ENCODE measurements around the gene VSIG10. TPM values are rescaled to one million over a fixed set of nuclear protein-coding genes. Genes with fewer than 3 reads are reported as not detected.

Gene VSIG10
- total and polyA plus RNA-seq, 12 donors = 5.3 to 23.6 (median 10.3) TPM

DNA sequence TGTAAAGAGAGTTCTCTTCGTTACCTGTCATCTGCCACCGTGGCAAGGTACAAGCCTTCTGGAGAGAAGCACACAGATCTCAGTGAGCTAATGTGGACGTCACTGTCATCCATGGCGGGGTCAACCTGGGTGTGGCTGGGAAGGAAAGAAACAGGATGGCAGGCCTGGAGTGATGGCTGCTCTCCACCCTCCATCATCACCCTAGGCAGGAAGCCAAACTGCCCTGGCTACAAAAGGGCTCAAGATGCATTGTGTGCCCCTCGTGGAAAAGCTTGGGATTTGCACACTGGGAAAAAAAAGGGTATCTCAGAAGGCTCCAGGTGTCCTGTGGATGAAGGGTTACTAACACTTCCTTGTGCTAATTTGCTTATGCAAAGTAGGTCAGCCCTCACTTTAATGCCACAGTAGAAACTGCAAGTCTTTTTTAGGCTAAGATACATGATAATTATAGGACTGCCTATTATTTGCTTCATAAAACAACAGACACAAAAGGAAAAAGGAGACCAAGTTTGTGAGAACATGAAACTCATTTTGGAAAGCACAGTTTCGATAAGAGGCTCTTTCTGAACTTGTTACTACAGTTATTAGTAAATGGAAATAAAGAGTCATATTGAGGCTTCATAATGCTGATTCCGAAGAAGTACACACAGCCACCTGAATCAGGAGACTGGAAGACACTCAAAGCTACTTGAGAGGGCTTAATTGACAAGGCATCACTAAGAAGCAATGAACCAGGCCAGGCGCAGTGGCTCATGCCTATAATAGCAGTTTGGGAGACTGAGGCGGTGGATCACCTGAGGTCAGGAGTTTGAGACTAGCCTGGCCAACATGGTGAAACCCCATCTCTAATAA, 68.4 kb downstream of the VSIG10 start:
- H3K4me3 ChIP-seq = no peak overlapping the region
- H3K36me3 ChIP-seq = peaks cover 0 to 100% (median 94%) of the 10 kb centered on the region in 9 donors
- H3K4me1 ChIP-seq = peaks cover 0 to 14% (median 0%) of the 10 kb centered on the region in 9 donors
- DNase-seq (no peak), ATAC-seq (peak in 7 of 8 donors; percentile 12 to 54 (median 43))
- WGBS, 2 donors = 76 to 81% methylated on average over 9 of the region's 9 CpGs
- intact Hi-C loops (cut with DNase I) = loop anchor here in 2 of 10 donors (10.0 kb wide), 1 partner anchor 161 kb away; no protein-coding TSS in a partner anchor
- no peaks in the 10 kb centered on the region for H3K27me3 ChIP-seq
- TF ChIP-seq, protein P1, sequence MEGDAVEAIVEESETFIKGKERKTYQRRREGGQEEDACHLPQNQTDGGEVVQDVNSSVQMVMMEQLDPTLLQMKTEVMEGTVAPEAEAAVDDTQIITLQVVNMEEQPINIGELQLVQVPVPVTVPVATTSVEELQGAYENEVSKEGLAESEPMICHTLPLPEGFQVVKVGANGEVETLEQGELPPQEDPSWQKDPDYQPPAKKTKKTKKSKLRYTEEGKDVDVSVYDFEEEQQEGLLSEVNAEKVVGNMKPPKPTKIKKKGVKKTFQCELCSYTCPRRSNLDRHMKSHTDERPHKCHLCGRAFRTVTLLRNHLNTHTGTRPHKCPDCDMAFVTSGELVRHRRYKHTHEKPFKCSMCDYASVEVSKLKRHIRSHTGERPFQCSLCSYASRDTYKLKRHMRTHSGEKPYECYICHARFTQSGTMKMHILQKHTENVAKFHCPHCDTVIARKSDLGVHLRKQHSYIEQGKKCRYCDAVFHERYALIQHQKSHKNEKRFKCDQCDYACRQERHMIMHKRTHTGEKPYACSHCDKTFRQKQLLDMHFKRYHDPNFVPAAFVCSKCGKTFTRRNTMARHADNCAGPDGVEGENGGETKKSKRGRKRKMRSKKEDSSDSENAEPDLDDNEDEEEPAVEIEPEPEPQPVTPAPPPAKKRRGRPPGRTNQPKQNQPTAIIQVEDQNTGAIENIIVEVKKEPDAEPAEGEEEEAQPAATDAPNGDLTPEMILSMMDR (IDR thresholded peaks at IDR 0.05) = peak in 1 of 9 donors; percentile 3
- H3K27ac ChIP-seq = no peak overlapping the region
- no peaks in the 10 kb centered on the region for H3K9me3 ChIP-seq

DNA sequence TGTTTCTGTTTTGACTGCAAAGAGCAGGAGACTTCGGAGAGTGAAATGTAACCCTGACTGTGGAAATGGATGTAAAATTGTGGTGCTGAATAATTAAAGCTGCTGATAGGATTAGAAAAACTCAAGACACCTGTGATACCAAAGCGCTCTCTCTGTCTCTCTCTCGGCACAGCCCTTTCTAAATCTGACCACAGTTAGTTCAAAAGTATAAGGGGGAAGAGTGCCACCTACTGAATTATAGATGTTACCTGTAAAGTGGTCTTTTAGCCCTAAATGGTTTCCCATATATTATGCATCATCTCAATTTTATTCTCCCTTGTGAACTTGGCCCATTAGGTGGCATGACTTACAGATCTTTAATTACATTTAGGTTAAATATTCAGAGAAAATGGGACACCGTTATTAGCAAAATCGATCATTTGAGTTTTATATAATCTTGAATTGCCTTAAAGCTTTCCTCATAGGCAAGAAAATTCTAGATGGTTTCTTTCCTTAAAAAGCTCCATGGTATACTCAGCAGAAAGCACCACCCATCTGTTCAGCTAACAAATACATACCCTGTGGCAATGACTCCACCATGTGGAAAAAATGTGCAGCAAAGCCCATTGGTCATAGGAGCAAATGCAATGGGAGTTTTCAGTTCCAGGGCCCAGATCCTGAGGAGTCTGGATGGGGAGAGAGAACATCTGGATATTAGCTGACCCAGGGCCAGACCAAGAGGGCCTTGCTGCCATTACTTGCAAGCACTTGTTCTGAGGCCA, 69.2 kb downstream of the VSIG10 start:
- TF ChIP-seq, protein P1 (IDR thresholded peaks at IDR 0.05) = peak in 6 of 9 donors; percentile 26 to 49 (median 37)
- WGBS, 2 donors = 93 to 97% methylated on average over 5 of the region's 5 CpGs
- Histone ChIP-seq H3K9me3 (no peaks in the 10 kb centered on the region), H3K36me3 (peaks cover 0 to 100% (median 93%) of the 10 kb centered on the region in 9 donors), H3K4me3 (no peak overlapping the region), H3K27ac (no peak overlapping the region), H3K4me1 (peaks cover 0 to 14% (median 0%) of the 10 kb centered on the region in 9 donors), H3K27me3 (no peaks in the 10 kb centered on the region)
- intact Hi-C loops (cut with DNase I) = loop anchor here in 4 of 10 donors (5.0 to 10.0 kb wide), 2 partner anchors 157 to 160 kb away; no protein-coding TSS in a partner anchor
- ATAC-seq (peak in 7 of 8 donors; percentile 34 to 76 (median 58)), DNase-seq (no peak)

DNA sequence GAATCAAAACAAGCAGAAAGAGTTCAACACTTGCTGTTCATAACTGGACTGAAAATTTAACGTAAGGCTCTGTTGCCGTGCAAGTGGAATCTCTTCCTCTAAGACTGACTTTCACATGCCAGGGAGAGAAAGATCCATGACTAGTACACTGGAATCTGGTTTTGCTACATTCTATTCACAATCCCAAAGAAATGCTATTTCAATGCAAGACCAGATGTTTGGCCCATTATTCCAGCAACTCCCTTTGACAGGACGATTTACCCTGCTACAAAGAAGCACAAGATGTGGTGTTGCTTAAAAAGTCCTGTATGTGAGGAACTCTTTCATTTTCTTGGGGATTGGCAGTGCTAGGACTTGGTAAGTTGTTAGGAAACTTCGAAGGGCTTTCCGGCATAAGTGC, 69.9 kb downstream of the VSIG10 start:
- intact Hi-C loops (cut with DNase I) = loop anchor here in 4 of 10 donors (5.0 to 10.0 kb wide), 2 partner anchors 157 to 159 kb away; no protein-coding TSS in a partner anchor
- no peak overlapping the region for H3K4me3 ChIP-seq
- H3K9me3 ChIP-seq = no peaks in the 10 kb centered on the region
- no peak overlapping the region for H3K27ac ChIP-seq
- DNase-seq = no peak
- no peak for ATAC-seq
- peaks cover 0 to 100% (median 86%) of the 10 kb centered on the region in 9 donors for H3K36me3 ChIP-seq
- WGBS, 2 donors = 92 to 94% methylated on average over 5 of the region's 5 CpGs
- TF ChIP-seq, protein P1 (IDR thresholded peaks at IDR 0.05) = no peak
- no peaks in the 10 kb centered on the region for H3K27me3 ChIP-seq
- H3K4me1 ChIP-seq = peaks cover 0 to 14% (median 0%) of the 10 kb centered on the region in 9 donors

DNA sequence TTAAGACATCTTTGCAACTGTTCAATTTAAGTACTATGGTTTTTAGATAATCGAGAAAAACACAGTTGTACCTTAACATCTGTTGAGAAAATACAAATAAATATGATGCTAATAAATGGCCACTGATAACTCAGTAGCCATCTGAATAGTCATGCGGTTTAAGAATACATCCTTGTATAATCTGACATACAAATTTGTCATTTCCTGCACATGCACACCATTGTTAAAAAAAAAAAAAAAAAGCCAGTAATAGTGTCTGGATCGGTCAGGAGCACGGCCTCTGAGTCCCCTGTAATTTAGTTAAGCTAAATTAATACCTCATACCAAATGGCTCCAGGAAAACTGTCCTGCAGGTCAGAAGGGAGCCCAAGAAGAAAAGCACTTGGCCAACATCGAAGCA, 70.5 kb downstream of the VSIG10 start:
- Histone ChIP-seq H3K4me3 (no peak overlapping the region), H3K36me3 (peaks cover 0 to 100% (median 81%) of the 10 kb centered on the region in 9 donors), H3K4me1 (peaks cover 0 to 14% (median 0%) of the 10 kb centered on the region in 9 donors), H3K9me3 (no peaks in the 10 kb centered on the region), H3K27ac (no peak overlapping the region), H3K27me3 (no peaks in the 10 kb centered on the region)
- DNase-seq = no peak
- 78 to 84% methylated on average over 5 of the region's 5 CpGs for WGBS, 2 donors
- TF ChIP-seq, protein P1 (IDR thresholded peaks at IDR 0.05) = no peak
- no peak for ATAC-seq
- intact Hi-C loops (cut with DNase I) = loop anchor here in 4 of 10 donors (5.0 to 10.0 kb wide), 2 partner anchors 156 to 159 kb away; no protein-coding TSS in a partner anchor

All from heart right ventricle (tissue), 16 donors.